Nephron progenitor cell (in vitro differentiated cells): Measurements from ENCODE around the gene KRTAP10-7.
A peak's percentile ranks its signal among the peaks of the same experiment; 100 is the strongest.
"Not testable (repeated sequence)": the region's sequence is repeated elsewhere in the genome, so short reads cannot be mapped to it uniquely, and the experiment has no call there.

ENCODE experiments used
- DNase-seq: peaks from one replicate; pipeline ENCODE4 v3.0.0; 2021
- H3K27ac Mint-ChIP-seq: 2 replicates; pipeline ENCODE4 v1.8.0; 2021; ENCODE audit warnings: mild to moderate bottlenecking, moderate library complexity, mixed read lengths
- H3K27me3 Mint-ChIP-seq: 2 replicates; pipeline ENCODE4 v1.8.0; 2021; ENCODE audit warnings: mild to moderate bottlenecking, low read depth, mixed read lengths; ENCODE audit not compliant: poor library complexity
- H3K36me3 Mint-ChIP-seq: 2 replicates; pipeline ENCODE4 v1.8.0; 2021; ENCODE audit warnings: low read depth, mixed read lengths
- H3K4me1 Mint-ChIP-seq: 2 replicates; pipeline ENCODE4 v1.8.0; 2021; ENCODE audit warnings: mixed read lengths
- H3K4me3 Mint-ChIP-seq: 2 replicates; pipeline ENCODE4 v1.8.0; 2021; ENCODE audit warnings: mild to moderate bottlenecking, moderate library complexity, mixed read lengths
- H3K9me3 Mint-ChIP-seq: 2 replicates; pipeline ENCODE4 v1.8.0; 2021; ENCODE audit warnings: mild to moderate bottlenecking, moderate library complexity, mixed read lengths
- CTCF ChIP-seq: fragments of 200-600 bp; sonication (generic); IDR thresholded peaks from 2 replicates; pipeline ENCODE4 v1.5.0; 2021; ENCODE audit warnings: antibody characterized with exemption

Gene KRTAP10-7

GRCh38 chr21:44555200-44555875 lies 45.1 kb upstream of the KRTAP10-7 start:
- peaks cover 5% of the 10 kb centered on the region for H3K27me3 Mint-ChIP-seq
- H3K9me3 Mint-ChIP-seq: peaks cover 11% of the 10 kb centered on the region
- H3K27ac Mint-ChIP-seq: peak overlapping the region; percentile 37

GRCh38 chr21:44556879-44557278 lies 43.5 kb upstream of the KRTAP10-7 start:
- TF ChIP-seq CTCF: no peak
- Mint-ChIP-seq H3K4me3 (peak overlapping the region; percentile 20), H3K36me3 (no peaks in the 10 kb centered on the region), H3K27me3 (peaks cover 8% of the 10 kb centered on the region), H3K4me1 (peaks cover 26% of the 10 kb centered on the region), H3K27ac (no peak overlapping the region), H3K9me3 (peaks cover 25% of the 10 kb centered on the region)
- no peak for DNase-seq

More at GRCh38 chr21:44555200-44555875, 45.1 kb upstream of the KRTAP10-7 start:
- no peak overlapping the region for H3K4me3 Mint-ChIP-seq
- DNase-seq: no peak
- H3K4me1 Mint-ChIP-seq: peaks cover 41% of the 10 kb centered on the region
- H3K36me3 Mint-ChIP-seq: no peaks in the 10 kb centered on the region
- no peak for TF ChIP-seq CTCF

GRCh38 chr21:44557491-44558328 lies 42.7 kb upstream of the KRTAP10-7 start:
- peaks cover 22% of the 10 kb centered on the region for H3K4me1 Mint-ChIP-seq
- TF ChIP-seq CTCF: no peak
- DNase-seq: no peak
- H3K27me3 Mint-ChIP-seq: peaks cover 15% of the 10 kb centered on the region
- H3K9me3 Mint-ChIP-seq: peaks cover 31% of the 10 kb centered on the region
- H3K4me3 Mint-ChIP-seq: no peak overlapping the region
- no peak overlapping the region for H3K27ac Mint-ChIP-seq
- H3K36me3 Mint-ChIP-seq: no peaks in the 10 kb centered on the region

GRCh38 chr21:44558329-44558675 lies 42.1 kb upstream of the KRTAP10-7 start:
- H3K4me3 Mint-ChIP-seq, DNase-seq, H3K27ac Mint-ChIP-seq, H3K36me3 Mint-ChIP-seq: not testable (repeated sequence)
- Mint-ChIP-seq H3K27me3 (peaks cover 17% of the 10 kb centered on the region), H3K9me3 (peaks cover 31% of the 10 kb centered on the region), H3K4me1 (peaks cover 22% of the 10 kb centered on the region)

- peaks cover 22% of the 10 kb centered on the region for H3K4me1 Mint-ChIP-seq
- H3K27ac Mint-ChIP-seq: no peak within 1 kb of the TSS
- no peaks in the 10 kb centered on the region for H3K36me3 Mint-ChIP-seq
- H3K27me3 Mint-ChIP-seq: peaks cover 17% of the 10 kb centered on the region
- TF ChIP-seq CTCF: no peak
- DNase-seq: no peak
- peaks cover 31% of the 10 kb centered on the region for H3K9me3 Mint-ChIP-seq
- no peak within 1 kb of the TSS for H3K4me3 Mint-ChIP-seq
Measured at GRCh38 chr21:44558695-44559094, 41.7 kb upstream of the KRTAP10-7 start, which contains the start of gene KRTAP10-3. Gene KRTAP10-3, minus strand, starts transcription at chr21:44558795. Its CDS starts 80 bp downstream, at chr21:44558715.

GRCh38 chr21:44564099-44564498 lies 36.3 kb upstream of the KRTAP10-7 start:
- no peak for TF ChIP-seq CTCF
- Mint-ChIP-seq H3K4me1 (no peaks in the 10 kb centered on the region), H3K36me3 (no peaks in the 10 kb centered on the region), H3K27me3 (peaks cover 23% of the 10 kb centered on the region), H3K9me3 (peaks cover 28% of the 10 kb centered on the region), H3K4me3 (no peak overlapping the region), H3K27ac (no peak overlapping the region)
- no peak for DNase-seq
